Colonic mucosa (tissue), 4 donors: ENCODE measurements around the gene HIRA. TPM values are rescaled to one million over a fixed set of nuclear protein-coding genes. Genes with fewer than 3 reads are reported as not detected.

Source experiments
- DNase-seq: peaks from one replicate; pipeline ENCODE4 v3.0.0-alpha.2; 2020
- H3K27ac ChIP-seq: fragments of 200-600 bp; one replicate; pipeline ENCODE4 v1.8.0; 2021
- H3K27me3 ChIP-seq: fragments of 200-600 bp; one replicate; pipeline ENCODE4 v1.8.0; 2021
- H3K36me3 ChIP-seq: fragments of 200-600 bp; one replicate; pipeline ENCODE4 v1.8.0; 2021
- H3K4me1 ChIP-seq: fragments of 200-600 bp; one replicate; pipeline ENCODE4 v1.8.0; 2021; ENCODE audit warnings: mild to moderate bottlenecking
- H3K4me3 ChIP-seq: fragments of 200-600 bp; one replicate; pipeline ENCODE4 v1.8.0; 2021
- H3K9ac ChIP-seq, 2 donors: one replicate each; pipeline ENCODE4 v1.7.0; 2013; ENCODE audit warnings: control low read depth in 2 of 2, low read depth in 2 of 2, low read length in 2 of 2
- H3K9me3 ChIP-seq: fragments of 200-600 bp; one replicate; pipeline ENCODE4 v1.8.0; 2021
- CTCF ChIP-seq: fragments of 200-600 bp; IDR thresholded peaks from one replicate; pipeline ENCODE4 v1.8.0; 2022; ENCODE audit warnings: antibody characterized with exemption, mild to moderate bottlenecking
- intact Hi-C: fragments of 100-400 bp; cut with DNase I; formaldehyde crosslinking; loops from one replicate; pipeline ENCODE4 v1.14.1; 2022
- total RNA-seq, 2 donors: library from RNA; stranded (reverse); fragmentation: NEBNext Ultra II Directional in 1 of 2; extraction: Animal tissue kit (Norgen Biotek cat#: 25700) in 1 of 2; gene quantifications; one replicate each; pipeline ENCODE4 v1.2.1, GENCODE V29; 2021
- donor health status: healthy.
- donor health status: DM: no; HTN: no; CAD: no.
- donor health status: DM: no; HTN: no; CAD: no.

HIRA gene
- total RNA-seq, 2 donors from 2014 or later: 22.3 to 41.5 TPM

GRCh38 chr22:19398206-19398605, 33.3 kb downstream of the HIRA start:
- no peak for DNase-seq
- Histone ChIP-seq H3K9ac (no peak overlapping the region), H3K4me1 (no peaks in the 10 kb centered on the region), H3K27me3 (no peaks in the 10 kb centered on the region), H3K4me3 (no peak overlapping the region), H3K9me3 (no peaks in the 10 kb centered on the region), H3K27ac (no peak overlapping the region), H3K36me3 (peaks cover 15% of the 10 kb centered on the region)
- intact Hi-C loops: no loop called here
- TF ChIP-seq CTCF: no peak

GRCh38 chr22:19397734-19398104, 33.8 kb downstream of the HIRA start:
- Histone ChIP-seq H3K4me3 (no peak overlapping the region), H3K4me1 (no peaks in the 10 kb centered on the region), H3K27me3 (no peaks in the 10 kb centered on the region), H3K27ac (no peak overlapping the region), H3K36me3 (peaks cover 15% of the 10 kb centered on the region), H3K9ac (no peak overlapping the region), H3K9me3 (no peaks in the 10 kb centered on the region)
- intact Hi-C loops: no loop called here
- DNase-seq: no peak
- TF ChIP-seq CTCF: no peak

GRCh38 chr22:19396934-19397733, 34.4 kb downstream of the HIRA start:
- Histone ChIP-seq H3K4me1 (no peaks in the 10 kb centered on the region), H3K9me3 (no peaks in the 10 kb centered on the region), H3K27ac (no peak overlapping the region), H3K9ac (no peak overlapping the region), H3K36me3 (peaks cover 16% of the 10 kb centered on the region), H3K27me3 (no peaks in the 10 kb centered on the region), H3K4me3 (no peak overlapping the region)
- no peak for DNase-seq
- intact Hi-C loops: no loop called here
- no peak for TF ChIP-seq CTCF

GRCh38 chr22:19396561-19396933, 35.0 kb downstream of the HIRA start:
- H3K4me3 ChIP-seq: no peak overlapping the region
- no peak overlapping the region for H3K9ac ChIP-seq
- H3K36me3 ChIP-seq: peaks cover 22% of the 10 kb centered on the region
- intact Hi-C loops: no loop called here
- H3K9me3 ChIP-seq: no peaks in the 10 kb centered on the region
- no peak for DNase-seq
- no peaks in the 10 kb centered on the region for H3K27me3 ChIP-seq
- no peak for TF ChIP-seq CTCF
- no peaks in the 10 kb centered on the region for H3K4me1 ChIP-seq
- no peak overlapping the region for H3K27ac ChIP-seq

- no peak overlapping the region for H3K27ac ChIP-seq
- no peak for TF ChIP-seq CTCF
- H3K4me3 ChIP-seq: no peak overlapping the region
- intact Hi-C loops: no loop called here
- H3K27me3 ChIP-seq: no peaks in the 10 kb centered on the region
- H3K4me1 ChIP-seq: no peaks in the 10 kb centered on the region
- H3K9me3 ChIP-seq: no peaks in the 10 kb centered on the region
- H3K9ac ChIP-seq: no peak overlapping the region
- H3K36me3 ChIP-seq: peaks cover 22% of the 10 kb centered on the region
- no peak for DNase-seq
These were observed 36.3 kb downstream of the HIRA start for GRCh38 chr22:19395276-19395675.
